NB4 (cell line): ENCODE data around the gene OR51Q1.

Experiments
- DNase-seq: peaks from one replicate; pipeline ENCODE4 v3.0.0; 2010; ENCODE audit warnings: low read depth
- H3K4me3 ChIP-seq: one replicate; pipeline ENCODE4 v1.5.1; 2011; ENCODE audit warnings: mild to moderate bottlenecking, low read depth, low read length, moderate library complexity
- CTCF ChIP-seq: IDR thresholded peaks from one replicate; pipeline ENCODE4 v1.5.1; 2012; ENCODE audit warnings: low read depth, low read length
- MAX ChIP-seq: IDR thresholded peaks from 2 replicates; pipeline ENCODE4 v1.6.1; 2011; ENCODE audit warnings: low read depth, low read length
- MYC ChIP-seq: IDR thresholded peaks from 2 replicates; pipeline ENCODE4 v1.6.1; 2011; ENCODE audit warnings: low read depth, low read length
- POLR2A ChIP-seq: IDR thresholded peaks from 2 replicates; pipeline ENCODE4 v1.6.1; 2011; ENCODE audit warnings: mild to moderate bottlenecking; ENCODE audit not compliant: insufficient read length; ENCODE audit errors: extremely low read depth

Gene OR51Q1

GRCh38 chr11:5449023-5449422 is 27.1 kb downstream of the OR51Q1 start, which contains the start of gene OR51I2:
Gene OR51I2, plus strand, starts transcription at chr11:5449323. Its CDS starts 4,166 bp downstream, at chr11:5453489.
- no peak for TF ChIP-seq CTCF
- TF ChIP-seq POLR2A: no peak
- TF ChIP-seq MAX: no peak
- no peak for TF ChIP-seq MYC
- DNase-seq: no peak
- no peak within 1 kb of the TSS for H3K4me3 ChIP-seq

- no peak for DNase-seq
- no peak overlapping the region for H3K4me3 ChIP-seq
- no peak for TF ChIP-seq POLR2A
- TF ChIP-seq MYC: no peak
- no peak for TF ChIP-seq MAX
- TF ChIP-seq CTCF: no peak
Observed at GRCh38 chr11:5449432-5449831, 27.5 kb downstream of the OR51Q1 start.

GRCh38 chr11:5460983-5461621 is 39.2 kb downstream of the OR51Q1 start:
- TF ChIP-seq MAX (no peak), MYC (no peak), CTCF (no peak), POLR2A (no peak)
- DNase-seq: no peak
- no peak overlapping the region for H3K4me3 ChIP-seq

- TF ChIP-seq MYC: no peak
- no peak overlapping the region for H3K4me3 ChIP-seq
- DNase-seq: no peak
Observed at GRCh38 chr11:5467527-5467926, 45.6 kb downstream of the OR51Q1 start.
